Measurements from ENCODE around the gene PCIF1. TPM values are rescaled to one million over a fixed set of nuclear protein-coding genes. Genes with fewer than 3 reads are reported as not detected.

PCIF1 gene
- total RNA-seq, 1 experiment from 2014 or later = 26.8 TPM

- Histone ChIP-seq H3K23ac (ENCODE audit: insufficient read length, low read depth, low read length) (no peak overlapping the region), H2BK15ac (ENCODE audit: low read depth, low read length) (no peak overlapping the region), H3T11ph (ENCODE audit: low read length) (no peak overlapping the region), H4K20me1 (ENCODE audit: control insufficient read depth, insufficient read depth, insufficient read length) (no peaks in the 10 kb centered on the region), H2AK5ac (ENCODE audit: insufficient read length, low read length) (no peak overlapping the region), H3K27ac (ENCODE audit: insufficient read length, low read depth, low read length) (no peak overlapping the region), H3K9me3 (ENCODE audit: control insufficient read depth, low read depth, low read length) (no peaks in the 10 kb centered on the region), H3K18ac (ENCODE audit: insufficient read length, low read depth, low read length) (no peak overlapping the region), H4K5ac (ENCODE audit: insufficient read length, low read depth, low read length) (no peak overlapping the region), H3K27me3 (ENCODE audit: insufficient read depth, low read length) (no peaks in the 10 kb centered on the region), H3K4ac (ENCODE audit: low read depth, low read length) (no peak overlapping the region), H3K79me1 (ENCODE audit: insufficient read depth, low read depth, low read length, poor library complexity, severe bottlenecking) (no peaks in the 10 kb centered on the region), H4K91ac (ENCODE audit: insufficient read length, low read depth, low read length) (no peak overlapping the region), H3K79me2 (ENCODE audit: insufficient read depth, low read length) (no peaks in the 10 kb centered on the region), H3K56ac (ENCODE audit: insufficient read length, low read depth, low read length) (no peak overlapping the region), H3K4me1 (ENCODE audit: insufficient read depth, low read length) (peaks cover 3% of the 10 kb centered on the region; the same call in 1 of the 2 replicates), H3K23me2 (ENCODE audit: insufficient read length, low read depth, low read length, poor library complexity, severe bottlenecking) (no peaks in the 10 kb centered on the region), H4K8ac (replicated peaks; ENCODE audit: insufficient read length, low read depth, low read length) (no peak overlapping the region), H3K4me2 (ENCODE audit: insufficient read depth, insufficient read length, low read length) (no peak overlapping the region), H2BK120ac (ENCODE audit: low read depth, low read length, poor library complexity, severe bottlenecking) (no peak overlapping the region), H3K14ac (ENCODE audit: insufficient read depth, low read length) (no peak overlapping the region), H2BK5ac (ENCODE audit: insufficient read length, low read length) (no peak overlapping the region), H3K9ac (ENCODE audit: extremely low read depth, insufficient read length, low read length) (no peak overlapping the region), H2AFZ (ENCODE audit: low read length) (no peak overlapping the region), H2BK20ac (ENCODE audit: low read depth, low read length, poor library complexity, severe bottlenecking) (no peak overlapping the region), H2BK12ac (ENCODE audit: insufficient read length, low read depth, low read length) (no peak overlapping the region)
- WGBS (ENCODE audit: extremely low coverage, insufficient read length, low lambda C conversion rate) = no CpG with 5 or more reads among the region's 6 CpGs
- TF ChIP-seq CTCF (conservative IDR thresholded peaks at IDR 0.05) = no peak
- no peak overlapping the region for H3K4me3 Mint-ChIP-seq
- no peaks in the 10 kb centered on the region for H3K36me3 Mint-ChIP-seq (ENCODE audit: insufficient read depth in 1 of 3, low read depth in 3 of 3)
- no peak for DNase-seq
- H3K27ac Mint-ChIP-seq = no peak overlapping the region; a peak in 1 of 7 replicates
- H3K4me1 Mint-ChIP-seq = peaks cover 11% of the 10 kb centered on the region in 2 experiments
- H3K27me3 Mint-ChIP-seq (ENCODE audit: low read depth) = peaks cover 3% of the 10 kb centered on the region; the same call in 1 of the 2 replicates
- no peaks in the 10 kb centered on the region for H3K9me3 Mint-ChIP-seq
Observed at GRCh38 chr20:45981261-45981660, 46.8 kb downstream of the PCIF1 start.
